Gastrocnemius medialis (tissue), 4 donors: ENCODE data around the gene GLIPR1.
"Not testable (repeated sequence)": the region's sequence is repeated elsewhere in the genome, so short reads cannot be mapped to it uniquely, and the experiment has no call there.

Experiments used
- POLR2A ChIP-seq, 2 donors: fragments of 450-650 bp; IDR thresholded peaks; one replicate each; pipeline ENCODE4 v1.6.1; 2017; ENCODE audit warnings: antibody characterized with exemption in 2 of 2, mild to moderate bottlenecking in 2 of 2, moderate library complexity in 2 of 2
- TF ChIP-seq, protein P1 (sequence below), 5 experiments: fragments of 450-650 bp in 3 of 5; fragments of 200-600 bp in 2 of 5; sonication (generic) in 2 of 5; IDR thresholded peaks in 4 of 5; conservative IDR thresholded peaks in 1 of 5; 1 replicate in 4 of 5; 2 replicates in 1 of 5; pipeline ENCODE4 v1.5.1; 2016 to 2019; ENCODE audit warnings: antibody characterized with exemption in 5 of 5, mild to moderate bottlenecking in 3 of 5, moderate library complexity in 3 of 5

DNA sequence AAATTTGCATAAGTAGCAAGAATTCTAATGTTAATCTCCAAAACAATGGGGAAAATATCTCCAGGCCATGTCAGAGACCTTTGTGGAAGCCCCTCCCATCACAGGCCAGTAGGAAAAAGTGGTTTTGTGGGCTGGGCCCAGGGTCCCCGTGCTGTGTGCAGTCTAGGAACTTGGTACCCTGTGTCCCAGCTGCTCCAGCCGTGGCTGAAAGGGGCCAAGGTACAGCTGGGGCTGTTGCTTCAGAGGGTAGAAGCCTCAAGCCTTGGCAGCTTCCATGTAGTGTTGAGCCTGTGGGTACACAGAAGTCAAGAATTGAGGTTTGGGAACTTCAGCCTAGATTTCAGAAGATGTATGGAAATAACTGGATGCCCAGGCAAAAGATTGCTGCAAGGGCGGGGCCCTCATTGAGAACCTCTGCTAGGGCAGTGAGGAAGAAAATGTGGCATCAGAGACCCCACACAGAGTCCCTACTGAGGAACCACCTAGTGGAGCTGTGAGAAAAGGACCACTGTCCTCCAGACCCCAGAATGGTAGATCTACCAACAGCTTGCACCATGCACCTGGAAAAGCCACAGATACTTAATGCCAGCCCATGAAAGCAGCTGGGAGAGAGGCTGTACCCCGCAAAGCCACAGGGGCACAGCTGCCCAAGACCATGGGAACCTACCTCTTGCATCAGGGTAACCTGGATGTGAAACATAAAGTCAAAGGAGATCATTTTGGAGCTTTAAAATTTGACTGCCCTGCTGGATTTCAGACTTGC is 38.7 kb upstream of the GLIPR1 start:
- TF ChIP-seq, protein P1, sequence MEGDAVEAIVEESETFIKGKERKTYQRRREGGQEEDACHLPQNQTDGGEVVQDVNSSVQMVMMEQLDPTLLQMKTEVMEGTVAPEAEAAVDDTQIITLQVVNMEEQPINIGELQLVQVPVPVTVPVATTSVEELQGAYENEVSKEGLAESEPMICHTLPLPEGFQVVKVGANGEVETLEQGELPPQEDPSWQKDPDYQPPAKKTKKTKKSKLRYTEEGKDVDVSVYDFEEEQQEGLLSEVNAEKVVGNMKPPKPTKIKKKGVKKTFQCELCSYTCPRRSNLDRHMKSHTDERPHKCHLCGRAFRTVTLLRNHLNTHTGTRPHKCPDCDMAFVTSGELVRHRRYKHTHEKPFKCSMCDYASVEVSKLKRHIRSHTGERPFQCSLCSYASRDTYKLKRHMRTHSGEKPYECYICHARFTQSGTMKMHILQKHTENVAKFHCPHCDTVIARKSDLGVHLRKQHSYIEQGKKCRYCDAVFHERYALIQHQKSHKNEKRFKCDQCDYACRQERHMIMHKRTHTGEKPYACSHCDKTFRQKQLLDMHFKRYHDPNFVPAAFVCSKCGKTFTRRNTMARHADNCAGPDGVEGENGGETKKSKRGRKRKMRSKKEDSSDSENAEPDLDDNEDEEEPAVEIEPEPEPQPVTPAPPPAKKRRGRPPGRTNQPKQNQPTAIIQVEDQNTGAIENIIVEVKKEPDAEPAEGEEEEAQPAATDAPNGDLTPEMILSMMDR (IDR thresholded peaks at IDR 0.05 in 4 of 5, conservative IDR thresholded peaks at IDR 0.05 in 1 of 5): not testable (repeated sequence)
- TF ChIP-seq POLR2A (IDR thresholded peaks at IDR 0.05): not testable (repeated sequence)
